Measurements from ENCODE around the gene PPP2R5D.

The PPP2R5D gene

GRCh38 chr6:43020052-43020705 lies 35.8 kb downstream of the PPP2R5D start:
- no peak overlapping the region for H3K4me2 ChIP-seq (ENCODE audit: insufficient read depth, low read length, poor library complexity, severe bottlenecking)
- H2BK5ac ChIP-seq (ENCODE audit: low read length): no peak overlapping the region
- no peaks in the 10 kb centered on the region for H3K27me3 ChIP-seq (ENCODE audit: control insufficient read depth in 3 of 3, insufficient read depth in 3 of 3, low read depth in 1 of 3, low read length in 3 of 3)
- no peak overlapping the region for H4K91ac ChIP-seq (ENCODE audit: low read depth, low read length, poor library complexity)
- peak overlapping the region; percentile 51 for H3K23ac ChIP-seq (ENCODE audit: low read depth, low read length, poor library complexity)
- peaks cover 5 to 6% of the 10 kb centered on the region in 2 donors for H3K4me1 ChIP-seq (ENCODE audit: control insufficient read depth in 2 of 2, insufficient read depth in 1 of 2, low read depth in 1 of 2, low read length in 2 of 2)
- no peak overlapping the region for H2BK15ac ChIP-seq (ENCODE audit: low read length)
- peaks cover 0 to 2% of the 10 kb centered on the region in 2 donors for H3K9me3 ChIP-seq (replicated peaks in 1 of 2; ENCODE audit: control insufficient read depth in 2 of 2, insufficient read depth in 1 of 2, low read depth in 1 of 2, low read length in 2 of 2)
- no peak for DNase-seq (ENCODE audit: low spot score)
- no peak overlapping the region for H3K27ac ChIP-seq (replicated peaks; ENCODE audit: low read length)
- no peak overlapping the region for H2BK12ac ChIP-seq (ENCODE audit: low read length)
- H3K9ac ChIP-seq (ENCODE audit: low read depth, low read length, poor library complexity): no peak overlapping the region
- H2AFZ ChIP-seq (ENCODE audit: low read length): no peak overlapping the region
- no peak overlapping the region for H3K18ac ChIP-seq (ENCODE audit: low read length)
- H3K36me3 ChIP-seq (replicated peaks in 1 of 2; ENCODE audit: control insufficient read depth in 2 of 2, insufficient read depth in 2 of 2, low read length in 2 of 2): peaks cover 29 to 72% of the 10 kb centered on the region in 2 donors
- no peak overlapping the region for H3K14ac ChIP-seq (ENCODE audit: low read length)
- no peak overlapping the region for H2BK120ac ChIP-seq (ENCODE audit: low read depth, low read length)
- no peak overlapping the region for H2AK5ac ChIP-seq (ENCODE audit: low read depth, low read length)
- H3K4ac ChIP-seq (ENCODE audit: low read length): no peak overlapping the region
- H3K79me1 ChIP-seq (ENCODE audit: low read depth, low read length): peaks cover 16% of the 10 kb centered on the region
- H4K8ac ChIP-seq (ENCODE audit: low read depth, low read length): peak overlapping the region; percentile 74
- WGBS, 2 donors (ENCODE audit: extremely low coverage in 2 of 2, insufficient read length in 2 of 2, insufficient replicate concordance in 1 of 2): no CpG with 5 or more reads among the region's 3 CpGs
- peak overlapping the region in 1 of 2 donors; percentile 87 for H3K4me3 ChIP-seq (ENCODE audit: low read length in 2 of 2)

- Histone ChIP-seq H2BK15ac (ENCODE audit: low read length) (no peak overlapping the region), H3K36me3 (replicated peaks in 1 of 2; ENCODE audit: control insufficient read depth in 2 of 2, insufficient read depth in 2 of 2, low read length in 2 of 2) (peaks cover 31 to 77% of the 10 kb centered on the region in 2 donors), H3K27ac (replicated peaks; ENCODE audit: low read length) (peak overlapping the region; percentile 82), H3K79me1 (ENCODE audit: low read depth, low read length) (peaks cover 13% of the 10 kb centered on the region), H2AK5ac (ENCODE audit: low read depth, low read length) (peak overlapping the region; percentile 20), H3K23ac (ENCODE audit: low read depth, low read length, poor library complexity) (peak overlapping the region; percentile 51), H3K4me3 (ENCODE audit: low read length in 2 of 2) (peak overlapping the region in 1 of 2 donors; percentile 87), H2AFZ (ENCODE audit: low read length) (peak overlapping the region; percentile 89), H2BK12ac (ENCODE audit: low read length) (no peak overlapping the region), H3K4me1 (ENCODE audit: control insufficient read depth in 2 of 2, insufficient read depth in 1 of 2, low read depth in 1 of 2, low read length in 2 of 2) (peaks cover 5% of the 10 kb centered on the region in 2 donors), H3K18ac (ENCODE audit: low read length) (no peak overlapping the region), H4K8ac (ENCODE audit: low read depth, low read length) (peak overlapping the region; percentile 74), H3K9me3 (replicated peaks in 1 of 2; ENCODE audit: control insufficient read depth in 2 of 2, insufficient read depth in 1 of 2, low read depth in 1 of 2, low read length in 2 of 2) (peaks cover 0 to 2% of the 10 kb centered on the region in 2 donors), H3K4ac (ENCODE audit: low read length) (no peak overlapping the region), H3K4me2 (ENCODE audit: insufficient read depth, low read length, poor library complexity, severe bottlenecking) (peak overlapping the region; percentile 63), H3K27me3 (ENCODE audit: control insufficient read depth in 3 of 3, insufficient read depth in 3 of 3, low read depth in 1 of 3, low read length in 3 of 3) (no peaks in the 10 kb centered on the region), H4K91ac (ENCODE audit: low read depth, low read length, poor library complexity) (no peak overlapping the region), H3K14ac (ENCODE audit: low read length) (no peak overlapping the region), H2BK5ac (ENCODE audit: low read length) (peak overlapping the region; percentile 21), H2BK120ac (ENCODE audit: low read depth, low read length) (no peak overlapping the region), H3K9ac (ENCODE audit: low read depth, low read length, poor library complexity) (no peak overlapping the region)
- no peak for DNase-seq (ENCODE audit: low spot score)
- no CpG with 5 or more reads among the region's 5 CpGs for WGBS, 2 donors (ENCODE audit: extremely low coverage in 2 of 2, insufficient read length in 2 of 2, insufficient replicate concordance in 1 of 2)
Measured at GRCh38 chr6:43020847-43021246, 36.5 kb downstream of the PPP2R5D start.

GRCh38 chr6:43021270-43022047 lies 37.1 kb downstream of the PPP2R5D start, which contains the start of gene RRP36:
Gene RRP36 (plus strand): TSS chr6:43021623. CDS start chr6:43021655, 32 bp downstream.
- Histone ChIP-seq H2BK5ac (ENCODE audit: low read length) (peak within 1 kb of the TSS; percentile 21), H2AK5ac (ENCODE audit: low read depth, low read length) (peak within 1 kb of the TSS; percentile 20), H4K8ac (ENCODE audit: low read depth, low read length) (peak within 1 kb of the TSS; percentile 74), H3K9ac (ENCODE audit: low read depth, low read length, poor library complexity) (peak within 1 kb of the TSS; percentile 85), H2BK12ac (ENCODE audit: low read length) (no peak within 1 kb of the TSS), H2BK15ac (ENCODE audit: low read length) (no peak within 1 kb of the TSS), H3K4me2 (ENCODE audit: insufficient read depth, low read length, poor library complexity, severe bottlenecking) (peak within 1 kb of the TSS; percentile 63), H3K4me3 (ENCODE audit: low read length in 2 of 2) (peak within 1 kb of the TSS; percentile 82 to 87), H3K4me1 (ENCODE audit: control insufficient read depth in 2 of 2, insufficient read depth in 1 of 2, low read depth in 1 of 2, low read length in 2 of 2) (peaks cover 5% of the 10 kb centered on the region in 2 donors), H4K91ac (ENCODE audit: low read depth, low read length, poor library complexity) (peak within 1 kb of the TSS; percentile 85), H3K4ac (ENCODE audit: low read length) (no peak within 1 kb of the TSS), H3K14ac (ENCODE audit: low read length) (peak within 1 kb of the TSS; percentile 95), H2BK120ac (ENCODE audit: low read depth, low read length) (peak within 1 kb of the TSS; percentile 69), H3K9me3 (replicated peaks in 1 of 2; ENCODE audit: control insufficient read depth in 2 of 2, insufficient read depth in 1 of 2, low read depth in 1 of 2, low read length in 2 of 2) (peaks cover 0 to 2% of the 10 kb centered on the region in 2 donors), H3K27ac (replicated peaks; ENCODE audit: low read length) (peak within 1 kb of the TSS; percentile 82), H3K18ac (ENCODE audit: low read length) (peak within 1 kb of the TSS; percentile 84), H3K79me1 (ENCODE audit: low read depth, low read length) (peaks cover 11% of the 10 kb centered on the region), H3K36me3 (replicated peaks in 1 of 2; ENCODE audit: control insufficient read depth in 2 of 2, insufficient read depth in 2 of 2, low read length in 2 of 2) (peaks cover 36 to 78% of the 10 kb centered on the region in 2 donors), H3K23ac (ENCODE audit: low read depth, low read length, poor library complexity) (peak within 1 kb of the TSS; percentile 51), H3K27me3 (ENCODE audit: control insufficient read depth in 3 of 3, insufficient read depth in 3 of 3, low read depth in 1 of 3, low read length in 3 of 3) (no peaks in the 10 kb centered on the region), H2AFZ (ENCODE audit: low read length) (peak within 1 kb of the TSS; percentile 89)
- WGBS, 2 donors (ENCODE audit: extremely low coverage in 2 of 2, insufficient read length in 2 of 2, insufficient replicate concordance in 1 of 2): no CpG with 5 or more reads among the region's 56 CpGs
- peak; percentile 61 for DNase-seq (ENCODE audit: low spot score)

- Histone ChIP-seq H2BK120ac (ENCODE audit: low read depth, low read length) (no peak overlapping the region), H4K91ac (ENCODE audit: low read depth, low read length, poor library complexity) (no peak overlapping the region), H3K4me1 (ENCODE audit: control insufficient read depth in 2 of 2, insufficient read depth in 1 of 2, low read depth in 1 of 2, low read length in 2 of 2) (peaks cover 5% of the 10 kb centered on the region in 2 donors), H3K27me3 (ENCODE audit: control insufficient read depth in 3 of 3, insufficient read depth in 3 of 3, low read depth in 1 of 3, low read length in 3 of 3) (no peaks in the 10 kb centered on the region), H3K4me3 (ENCODE audit: low read length in 2 of 2) (no peak overlapping the region), H4K8ac (ENCODE audit: low read depth, low read length) (no peak overlapping the region), H2BK12ac (ENCODE audit: low read length) (no peak overlapping the region), H3K23ac (ENCODE audit: low read depth, low read length, poor library complexity) (no peak overlapping the region), H3K79me1 (ENCODE audit: low read depth, low read length) (peaks cover 3% of the 10 kb centered on the region), H2AFZ (ENCODE audit: low read length) (no peak overlapping the region), H3K36me3 (replicated peaks in 1 of 2; ENCODE audit: control insufficient read depth in 2 of 2, insufficient read depth in 2 of 2, low read length in 2 of 2) (peaks cover 36 to 77% of the 10 kb centered on the region in 2 donors), H3K27ac (replicated peaks; ENCODE audit: low read length) (no peak overlapping the region), H2AK5ac (ENCODE audit: low read depth, low read length) (no peak overlapping the region), H3K9ac (ENCODE audit: low read depth, low read length, poor library complexity) (no peak overlapping the region), H2BK15ac (ENCODE audit: low read length) (no peak overlapping the region), H3K4ac (ENCODE audit: low read length) (no peak overlapping the region), H3K4me2 (ENCODE audit: insufficient read depth, low read length, poor library complexity, severe bottlenecking) (no peak overlapping the region), H2BK5ac (ENCODE audit: low read length) (no peak overlapping the region), H3K9me3 (replicated peaks in 1 of 2; ENCODE audit: control insufficient read depth in 2 of 2, insufficient read depth in 1 of 2, low read depth in 1 of 2, low read length in 2 of 2) (peaks cover 0 to 2% of the 10 kb centered on the region in 2 donors), H3K18ac (ENCODE audit: low read length) (no peak overlapping the region), H3K14ac (ENCODE audit: low read length) (no peak overlapping the region)
- DNase-seq (ENCODE audit: low spot score): no peak
- no CpG with 5 or more reads among the region's 2 CpGs for WGBS, 2 donors (ENCODE audit: extremely low coverage in 2 of 2, insufficient read length in 2 of 2, insufficient replicate concordance in 1 of 2)
Measured at GRCh38 chr6:43024436-43024835, 40.1 kb downstream of the PPP2R5D start.

All from neuronal stem cell (in vitro differentiated cells).